Kasumi-1 (cell line): ENCODE measurements around the gene SERPIND1.
"Not testable (repeated sequence)": the region's sequence is repeated elsewhere in the genome, so short reads cannot be mapped to it uniquely, and the experiment has no call there.

Experiments
- DNase-seq, 2 experiments: peaks; one replicate each; lab custom pipeline; 2025; lab: John Stamatoyannopoulos, UW

Gene SERPIND1

DNA sequence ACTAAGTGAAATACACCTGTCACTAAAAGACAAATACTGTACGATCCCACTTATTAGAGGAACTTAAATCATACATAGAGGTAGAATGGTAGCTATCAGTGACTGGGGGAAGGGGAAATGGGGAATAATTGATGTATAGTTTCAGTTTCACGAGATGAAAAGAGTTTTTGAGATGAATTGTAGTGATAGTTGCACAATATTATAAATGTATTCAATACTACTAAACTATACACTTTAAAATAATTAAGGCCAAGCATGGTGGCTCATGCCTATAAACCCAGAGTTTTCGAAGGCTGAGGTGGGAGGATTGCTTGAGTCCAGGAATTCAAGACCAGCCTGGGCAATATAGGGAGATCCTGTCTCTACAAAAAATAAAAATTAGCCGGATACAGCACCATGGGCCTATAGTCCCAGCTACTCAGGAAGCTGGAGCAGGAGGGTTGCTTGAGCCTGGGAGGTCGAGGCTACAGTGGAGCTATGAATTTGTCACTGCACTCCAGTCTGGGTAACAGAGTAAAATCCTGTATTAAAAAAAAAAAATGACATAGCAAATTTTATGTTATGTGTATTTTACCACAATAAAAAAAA is 40.4 kb downstream of the SERPIND1 start:
- no peak for DNase-seq

DNA sequence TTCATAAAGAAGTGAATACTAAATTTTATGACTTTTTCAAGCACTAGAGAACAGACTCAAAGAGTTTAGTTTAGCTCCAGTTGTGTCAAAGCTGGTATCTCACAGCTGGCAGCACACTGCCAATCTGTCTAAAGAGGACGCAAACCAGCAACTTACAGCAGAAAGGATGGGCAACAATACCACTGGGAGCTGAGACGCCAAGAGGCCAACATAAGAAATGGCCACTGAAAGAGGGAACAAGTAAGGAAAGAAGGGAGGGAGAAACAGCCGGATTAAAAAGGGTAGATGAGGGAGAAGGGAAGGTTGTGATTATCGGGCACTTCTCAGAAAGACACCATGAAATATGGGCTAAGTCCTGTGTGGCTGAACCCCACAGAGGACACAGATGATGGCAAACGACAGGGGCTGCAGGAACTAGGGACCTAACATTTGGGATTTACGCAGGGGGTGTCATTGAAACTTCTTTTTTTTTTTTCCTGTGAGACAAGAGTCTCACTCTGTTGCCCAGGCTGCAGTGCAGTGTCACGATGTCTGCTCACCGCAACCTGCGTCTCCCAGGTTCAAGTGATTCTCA is 41.7 kb downstream of the SERPIND1 start:
- DNase-seq = no peak

DNA sequence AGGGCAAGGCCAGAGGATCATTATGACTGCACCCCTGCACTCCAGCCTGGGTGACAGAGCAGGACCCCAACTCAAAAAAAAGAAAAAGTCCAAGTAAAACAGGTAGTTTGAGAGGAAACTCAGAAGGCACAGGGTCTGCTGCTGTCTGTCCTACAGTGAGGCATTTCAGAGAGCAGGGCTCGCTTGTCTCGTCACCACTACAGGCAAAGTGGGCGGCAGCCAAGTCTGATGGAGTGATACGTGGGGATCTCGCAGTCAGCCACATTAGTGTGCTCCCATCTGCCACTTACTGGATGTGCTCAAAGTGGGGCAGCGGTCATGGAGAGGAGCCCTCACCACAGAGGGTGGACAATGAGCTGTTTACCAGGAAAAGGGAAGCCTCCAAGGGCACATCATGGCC is 42.6 kb downstream of the SERPIND1 start:
- DNase-seq = no peak

DNA sequence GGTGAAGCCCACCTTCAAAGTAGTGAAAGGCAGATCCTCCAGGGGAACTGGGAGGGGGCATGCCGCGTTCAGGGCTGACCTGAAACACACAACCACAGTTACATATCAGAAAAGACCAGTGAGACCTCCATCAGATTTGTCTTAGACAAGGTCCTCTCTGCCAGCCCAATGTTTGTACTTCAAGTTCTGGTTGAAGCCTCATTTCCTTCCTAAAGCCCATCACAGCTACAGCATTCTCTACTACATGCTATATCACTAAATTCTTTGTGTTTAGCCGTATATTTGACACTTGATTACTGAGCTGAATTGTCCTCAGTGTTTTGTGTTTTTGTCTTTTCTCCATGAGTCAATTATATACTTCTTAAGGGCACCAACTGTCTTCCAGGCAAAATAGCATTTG is 44.6 kb downstream of the SERPIND1 start:
- DNase-seq = no peak

DNA sequence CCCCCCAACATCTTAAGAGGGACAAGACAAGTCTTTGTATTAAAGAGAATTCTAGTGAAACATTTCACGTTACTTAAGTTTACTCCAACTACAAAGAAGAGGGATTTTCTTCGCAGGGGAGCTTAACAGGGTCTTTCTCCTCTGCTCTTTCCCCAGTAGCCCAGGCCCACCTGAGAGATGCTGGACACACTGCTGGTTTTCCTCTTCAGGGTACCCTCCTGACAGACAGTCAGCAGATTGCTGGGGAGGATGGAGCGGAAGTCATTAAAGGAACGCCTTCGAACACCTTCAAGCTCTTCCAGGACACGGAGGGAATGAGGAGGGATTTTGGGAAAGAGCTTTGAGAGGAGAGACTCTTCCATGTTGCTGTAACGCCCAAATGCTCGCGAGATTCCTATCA is 45.6 kb downstream of the SERPIND1 start:
- no peak for DNase-seq

DNA sequence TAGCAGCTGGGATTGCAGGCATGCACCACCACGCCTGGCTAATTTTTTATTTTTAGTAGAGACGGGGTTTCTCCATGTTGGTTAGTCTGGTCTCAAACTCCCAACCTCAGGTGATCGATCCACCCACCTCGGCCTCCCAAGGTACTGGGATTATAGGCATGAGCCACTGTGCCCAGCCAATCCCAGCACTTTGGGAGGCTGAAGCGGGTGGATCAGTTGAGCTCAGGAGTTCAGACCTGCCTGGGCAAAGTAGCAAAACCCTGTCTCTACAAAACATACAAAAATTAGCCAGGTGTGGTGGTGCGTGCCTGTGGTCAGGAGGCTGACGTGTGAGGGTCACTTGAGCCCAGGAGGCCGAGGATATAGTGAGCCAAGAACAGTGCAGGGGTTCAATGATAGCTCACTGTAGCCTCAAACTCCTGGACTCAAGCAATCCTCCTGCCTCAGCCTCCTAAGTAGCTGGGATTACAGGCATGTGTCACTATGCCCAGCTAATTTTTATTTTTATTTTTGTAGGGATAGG is 47.9 kb downstream of the SERPIND1 start:
- not testable (repeated sequence) for DNase-seq

DNA sequence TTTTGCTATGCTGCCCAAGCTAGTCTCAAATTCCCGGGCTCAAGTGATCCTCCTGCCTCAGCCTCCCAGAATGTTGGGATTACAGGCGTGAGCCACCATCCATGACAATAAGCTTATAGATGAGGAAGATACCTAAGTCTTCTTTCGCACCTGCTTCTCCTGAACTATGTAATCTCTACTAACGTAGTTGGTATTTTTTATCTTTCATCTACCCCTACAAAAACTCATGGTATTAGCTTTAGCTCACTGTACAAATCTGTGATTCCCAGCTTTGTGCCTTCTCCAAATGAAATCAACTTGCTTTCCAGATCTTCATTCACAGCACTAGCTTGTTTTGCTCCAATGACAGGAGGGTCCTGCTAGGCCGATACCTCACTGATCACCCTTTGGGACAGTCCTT is 48.3 kb downstream of the SERPIND1 start:
- no peak for DNase-seq

DNA sequence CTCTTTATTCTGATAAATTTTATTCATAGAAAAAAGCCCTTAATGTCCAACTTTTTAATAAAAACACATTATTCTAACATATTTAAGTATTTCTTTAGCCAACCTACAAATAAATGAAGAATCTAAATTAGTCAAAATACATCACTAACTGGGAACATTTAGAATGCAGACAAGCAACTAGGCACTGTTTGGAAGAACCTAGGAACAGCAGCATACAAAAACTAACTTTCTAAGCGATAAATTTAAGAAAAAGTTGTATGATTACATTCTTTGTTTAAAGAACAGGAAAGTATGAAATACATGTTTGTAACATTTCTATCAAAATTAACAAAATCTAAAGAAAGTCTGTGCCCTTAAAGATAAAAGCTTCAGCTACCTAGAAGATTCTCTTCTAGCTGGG is 49.4 kb downstream of the SERPIND1 start:
- no peak for DNase-seq

DNA sequence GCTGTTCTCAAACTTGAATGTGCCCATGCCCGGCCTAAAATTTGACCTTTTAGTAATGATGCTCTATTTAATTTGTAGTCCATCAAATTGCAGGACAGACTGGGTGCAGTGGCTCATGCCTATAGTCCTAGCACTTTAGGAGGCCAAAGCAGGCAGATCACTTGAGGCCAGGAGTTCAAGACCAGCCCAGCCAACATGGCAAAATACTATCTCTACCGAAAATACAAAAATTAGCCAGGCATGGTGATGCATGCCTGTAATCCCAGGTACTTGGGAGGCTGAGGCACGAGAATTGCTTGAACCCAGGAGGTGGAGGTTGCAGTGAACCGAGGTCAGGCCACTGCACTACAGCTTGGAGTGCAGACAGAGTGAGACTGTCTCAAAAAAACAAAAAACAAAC is 51.3 kb downstream of the SERPIND1 start:
- not testable (repeated sequence) for DNase-seq

DNA sequence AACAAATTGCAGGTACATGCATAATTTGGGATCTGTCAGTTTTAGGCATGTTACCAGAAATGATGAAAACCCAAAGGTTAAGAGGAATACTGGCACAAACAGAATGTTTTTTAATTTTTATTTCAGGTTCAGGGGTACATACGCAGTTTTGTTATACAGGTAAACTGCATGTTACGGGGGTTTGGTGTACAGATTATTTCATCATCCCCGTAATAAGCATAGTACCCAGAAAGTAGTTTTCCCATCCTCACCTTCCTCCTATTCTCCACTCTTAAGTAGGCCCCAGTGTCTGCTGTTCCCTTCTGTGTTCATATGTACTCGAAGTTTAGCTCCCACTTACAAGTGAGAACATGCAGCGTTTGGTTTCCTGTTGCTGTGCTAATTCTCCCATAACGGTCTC is 51.7 kb downstream of the SERPIND1 start:
- no peak for DNase-seq

DNA sequence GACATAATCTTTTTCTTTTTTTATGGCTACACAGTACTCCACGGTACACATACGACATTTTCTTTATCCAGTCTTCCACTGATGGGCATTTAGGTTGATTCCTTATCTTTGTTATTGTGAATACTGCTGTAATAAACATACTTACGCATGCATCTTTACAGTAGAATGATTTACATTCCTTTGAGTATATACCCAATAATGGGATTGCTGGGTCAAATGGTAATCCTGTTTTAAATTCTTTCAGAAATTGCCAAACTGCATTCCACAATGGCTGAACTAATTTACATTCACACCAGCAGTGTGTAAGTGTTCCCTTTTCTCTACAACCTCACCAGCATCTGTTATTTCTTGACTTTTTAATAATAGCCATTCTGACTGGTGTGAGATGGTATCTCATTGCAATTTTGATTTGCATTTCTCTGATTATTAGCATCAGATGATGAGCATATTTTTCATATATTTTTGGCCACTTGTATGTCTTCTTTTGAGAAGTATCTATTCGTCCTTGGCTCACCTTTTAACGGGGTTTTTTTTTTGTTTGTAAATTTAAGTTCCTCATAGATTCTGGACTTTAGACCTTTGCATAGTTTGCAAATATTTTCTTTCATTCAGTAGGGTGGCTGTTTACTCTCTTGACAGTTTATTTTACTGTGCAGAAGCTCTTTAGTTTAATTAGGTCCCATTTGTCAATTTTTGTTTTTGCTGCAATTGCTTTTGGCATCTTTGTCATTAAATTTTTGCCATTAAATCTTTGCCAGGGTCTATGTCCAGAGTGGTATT is 52.6 kb downstream of the SERPIND1 start:
- not testable (repeated sequence) for DNase-seq

DNA sequence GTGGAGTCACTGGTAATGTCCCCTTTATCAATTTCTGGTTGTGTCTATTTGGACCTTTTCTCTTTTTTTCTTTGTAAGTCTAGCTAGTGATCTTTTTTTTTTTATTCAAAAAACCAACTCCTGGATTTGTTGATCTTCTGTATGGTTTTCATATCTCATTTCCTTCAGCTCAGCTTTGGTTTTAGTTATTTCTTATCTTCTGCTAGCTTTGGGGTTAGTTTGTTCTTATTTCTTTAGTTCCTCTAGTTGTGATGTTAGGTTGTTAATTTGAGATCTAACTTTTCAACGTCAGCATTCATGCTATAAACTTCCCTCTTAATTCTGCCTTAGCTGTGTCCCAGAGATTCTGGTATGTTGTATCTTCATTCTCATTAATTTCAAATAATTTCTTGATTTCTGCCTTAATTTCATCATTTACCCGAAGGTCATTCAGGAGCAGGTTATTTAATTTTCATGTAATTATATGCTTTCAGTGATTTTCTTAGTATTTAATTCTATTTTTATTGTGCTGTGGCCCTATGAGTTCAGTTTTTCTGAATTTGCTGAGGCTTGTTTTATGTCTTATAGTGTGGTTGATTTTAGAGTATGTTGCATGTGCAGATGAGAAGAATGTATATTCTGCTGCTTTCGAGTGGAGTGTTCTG is 55.7 kb downstream of the SERPIND1 start:
- no peak for DNase-seq

DNA sequence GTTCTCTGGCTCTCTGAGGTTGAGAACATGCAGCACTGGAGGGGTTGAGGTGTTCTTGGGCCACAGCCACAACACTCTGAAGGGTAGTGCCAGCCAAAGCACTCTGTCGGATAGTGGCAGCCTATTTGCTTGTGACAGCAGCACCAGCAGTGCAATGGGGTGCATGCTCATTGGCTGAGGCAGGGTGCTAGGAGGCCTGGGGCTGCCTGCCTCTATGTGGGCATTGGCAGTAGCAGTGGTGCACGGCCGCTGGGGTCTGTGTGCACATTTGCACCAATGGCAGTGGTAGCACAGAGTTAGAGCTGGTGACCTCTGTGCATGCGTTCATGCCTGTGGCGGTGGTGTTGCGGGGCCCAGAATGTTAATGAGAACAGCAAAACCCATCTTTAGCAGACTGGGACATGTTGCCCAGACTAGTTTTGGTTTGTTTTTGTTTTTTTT is 59.3 kb downstream of the SERPIND1 start:
- no peak for DNase-seq

DNA sequence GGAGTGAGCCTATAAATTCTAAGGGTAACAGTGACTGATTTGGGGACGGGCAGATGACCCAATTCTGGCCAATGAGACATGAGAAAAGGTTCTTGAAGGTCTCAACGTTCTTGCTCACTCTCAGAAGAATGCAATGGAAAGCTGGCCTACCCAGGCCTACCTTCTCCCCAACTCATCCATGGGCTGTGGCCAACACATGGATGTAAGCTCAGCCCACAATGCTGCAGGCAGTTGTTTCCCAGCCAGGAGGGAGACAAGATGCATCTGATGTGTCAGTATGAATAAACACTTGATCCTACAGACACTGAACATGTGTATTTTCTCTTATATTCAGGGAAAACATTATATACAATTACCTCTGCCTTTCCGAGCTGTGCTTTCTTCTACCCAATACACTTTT is 60.3 kb downstream of the SERPIND1 start:
- DNase-seq = no peak

DNA sequence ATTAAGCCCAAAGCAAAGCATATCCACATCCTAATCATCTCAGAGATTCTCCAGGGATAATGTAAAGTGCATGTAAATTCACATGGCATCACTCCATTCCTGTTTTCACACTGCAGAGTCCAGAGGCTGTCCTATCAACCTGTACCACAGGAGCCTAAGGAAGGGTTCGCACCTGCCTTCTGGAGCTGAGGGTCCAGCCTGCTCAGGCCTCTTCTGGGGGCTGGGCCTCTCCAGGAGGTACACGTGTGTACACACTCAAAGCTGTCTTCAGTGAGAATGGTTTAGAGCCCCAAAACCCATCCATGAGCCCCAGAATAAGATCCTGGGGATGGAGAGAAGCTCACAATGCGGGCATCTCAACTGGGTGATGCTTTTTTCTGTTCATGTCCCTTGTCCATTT is 60.8 kb downstream of the SERPIND1 start:
- no peak for DNase-seq
